ENCODE data around the gene MFAP1.

MFAP1 gene

DNA sequence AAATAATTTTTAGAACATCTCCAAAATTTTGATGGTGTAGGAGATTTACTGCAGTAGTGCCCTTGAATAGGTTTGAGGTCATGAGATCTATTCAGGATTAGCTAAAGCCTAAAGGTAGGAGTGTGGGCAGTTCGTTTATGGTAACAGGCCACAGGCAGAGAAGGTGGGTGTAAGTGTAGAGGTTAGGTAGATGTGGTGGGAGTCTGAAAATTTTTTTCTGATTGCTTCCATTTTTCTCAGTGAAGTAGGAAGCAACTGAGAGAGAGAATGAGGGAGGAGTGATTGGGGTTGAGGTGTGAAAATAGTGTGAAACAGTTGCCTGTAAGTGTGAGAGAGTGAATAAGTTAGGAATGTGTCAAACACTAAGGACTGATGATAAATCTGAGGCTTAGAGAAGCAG, 45.5 kb downstream of the MFAP1 start:
- H3K4me3 ChIP-seq = no peak overlapping the region
- no peak overlapping the region for H3K27ac ChIP-seq
- DNase-seq (ENCODE audit: low spot score) = no peak
- TF ChIP-seq, protein P1, sequence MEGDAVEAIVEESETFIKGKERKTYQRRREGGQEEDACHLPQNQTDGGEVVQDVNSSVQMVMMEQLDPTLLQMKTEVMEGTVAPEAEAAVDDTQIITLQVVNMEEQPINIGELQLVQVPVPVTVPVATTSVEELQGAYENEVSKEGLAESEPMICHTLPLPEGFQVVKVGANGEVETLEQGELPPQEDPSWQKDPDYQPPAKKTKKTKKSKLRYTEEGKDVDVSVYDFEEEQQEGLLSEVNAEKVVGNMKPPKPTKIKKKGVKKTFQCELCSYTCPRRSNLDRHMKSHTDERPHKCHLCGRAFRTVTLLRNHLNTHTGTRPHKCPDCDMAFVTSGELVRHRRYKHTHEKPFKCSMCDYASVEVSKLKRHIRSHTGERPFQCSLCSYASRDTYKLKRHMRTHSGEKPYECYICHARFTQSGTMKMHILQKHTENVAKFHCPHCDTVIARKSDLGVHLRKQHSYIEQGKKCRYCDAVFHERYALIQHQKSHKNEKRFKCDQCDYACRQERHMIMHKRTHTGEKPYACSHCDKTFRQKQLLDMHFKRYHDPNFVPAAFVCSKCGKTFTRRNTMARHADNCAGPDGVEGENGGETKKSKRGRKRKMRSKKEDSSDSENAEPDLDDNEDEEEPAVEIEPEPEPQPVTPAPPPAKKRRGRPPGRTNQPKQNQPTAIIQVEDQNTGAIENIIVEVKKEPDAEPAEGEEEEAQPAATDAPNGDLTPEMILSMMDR (IDR thresholded peaks at IDR 0.05) = no peak

DNA sequence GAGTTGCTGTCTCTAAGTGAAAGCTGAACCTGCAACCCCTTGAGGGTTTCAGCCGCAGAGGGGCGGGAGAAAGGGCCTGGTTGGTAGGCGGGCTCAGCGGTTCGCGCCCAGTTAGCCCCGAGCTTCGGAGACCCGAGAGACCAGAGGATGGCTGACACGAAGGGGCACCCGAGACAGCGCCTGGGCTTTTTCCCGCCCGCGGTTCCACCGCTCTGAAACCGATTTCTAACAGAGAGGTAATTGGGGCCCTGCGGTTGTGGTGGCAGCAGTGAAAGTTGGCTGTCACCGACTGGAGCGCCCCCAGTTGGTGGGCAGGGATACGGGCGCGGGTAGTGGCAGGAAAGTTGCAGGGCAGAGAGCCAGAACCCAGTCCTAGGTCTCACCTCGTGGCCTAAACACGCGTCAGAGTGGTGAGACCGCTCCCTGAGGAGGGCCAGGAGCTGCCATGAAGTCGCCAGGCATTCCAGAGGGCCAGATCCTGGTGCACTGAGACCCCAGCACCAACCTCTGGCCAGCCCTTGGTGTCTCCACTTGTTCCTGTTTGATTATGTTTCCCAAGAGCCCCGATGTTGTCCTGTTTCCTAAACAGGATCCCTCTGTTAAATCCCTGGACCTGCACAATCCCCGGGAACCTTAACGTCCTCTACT, 47.1 kb downstream of the MFAP1 start:
- DNase-seq (ENCODE audit: low spot score) = peak; percentile 91
- TF ChIP-seq, protein P1 (IDR thresholded peaks at IDR 0.05) = peak; percentile 32
- Histone ChIP-seq H3K27ac (peak overlapping the region; percentile 90 to 94), H3K4me3 (peak overlapping the region; percentile 72)

DNA sequence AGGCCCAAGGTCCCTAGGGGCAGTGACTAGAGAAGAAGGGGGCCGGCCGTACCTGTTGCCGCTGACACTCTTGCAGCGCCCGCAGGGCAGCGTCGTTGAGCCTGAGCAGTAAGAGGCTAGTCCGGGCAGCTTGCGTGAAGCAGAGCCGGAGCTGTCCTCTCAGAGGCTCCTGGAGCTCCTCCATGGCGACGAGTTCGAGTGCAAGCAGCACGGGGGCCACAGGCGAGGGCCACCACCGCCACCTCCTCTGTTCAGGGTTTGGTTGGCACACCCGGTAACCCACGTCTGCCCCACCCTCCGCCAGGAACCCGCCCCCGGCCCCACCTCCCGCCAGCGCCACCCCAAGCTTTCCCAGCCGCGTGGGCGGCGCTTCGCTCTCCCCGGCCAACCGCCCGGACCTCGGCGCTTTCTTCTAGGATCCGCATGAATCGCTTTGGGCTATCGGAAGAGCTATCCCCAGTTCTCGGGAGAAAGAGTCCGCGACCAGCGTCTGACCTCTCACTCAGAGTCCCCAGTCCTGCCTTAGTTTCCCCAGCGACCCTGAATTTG, 47.7 kb downstream of the MFAP1 start, which contains the start of gene ELL3:
TSS of gene ELL3 (minus strand) at position 249 of the 549 bp plus-strand sequence. CDS start at position 184, 65 bp downstream.
- DNase-seq (ENCODE audit: low spot score) = peak; percentile 88
- Histone ChIP-seq H3K27ac (peak within 1 kb of the TSS; percentile 90 to 94), H3K4me3 (peak within 1 kb of the TSS; percentile 72)
- TF ChIP-seq, protein P1 (IDR thresholded peaks at IDR 0.05) = no peak

DNA sequence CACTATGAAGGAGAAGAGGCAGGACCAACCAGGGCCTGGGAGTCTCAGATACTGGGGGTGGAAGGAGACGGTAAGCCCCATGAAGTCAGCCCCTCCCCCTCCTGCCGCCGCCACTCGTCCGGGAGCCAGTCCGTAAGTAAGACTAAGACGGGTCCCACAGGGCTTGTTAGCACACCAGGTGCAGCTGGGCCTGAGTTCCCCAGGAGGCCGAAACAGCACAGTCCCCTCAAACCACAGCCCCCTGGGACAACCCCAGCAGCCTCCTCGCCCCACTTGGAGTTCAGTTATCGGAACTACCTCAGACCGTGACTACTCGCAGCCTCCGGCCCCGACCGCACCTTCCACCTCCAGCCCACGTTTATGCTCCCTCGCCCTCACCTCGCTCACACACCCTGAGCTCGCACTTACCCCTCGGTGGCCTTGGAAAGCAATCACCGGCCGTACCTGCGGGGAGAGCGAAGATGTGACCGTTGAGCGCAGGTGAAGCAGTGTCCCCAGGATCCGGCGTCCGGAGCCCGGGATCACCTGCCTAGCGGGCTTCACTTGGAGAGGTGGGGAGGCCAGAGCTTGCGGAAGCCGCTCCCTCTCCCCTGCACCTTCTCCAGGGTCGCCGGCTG, 48.3 kb downstream of the MFAP1 start:
- no peak for DNase-seq (ENCODE audit: low spot score)
- peak overlapping the region; percentile 90 to 94 for H3K27ac ChIP-seq
- H3K4me3 ChIP-seq = peak overlapping the region; percentile 72
- TF ChIP-seq, protein P1 (IDR thresholded peaks at IDR 0.05) = no peak

DNA sequence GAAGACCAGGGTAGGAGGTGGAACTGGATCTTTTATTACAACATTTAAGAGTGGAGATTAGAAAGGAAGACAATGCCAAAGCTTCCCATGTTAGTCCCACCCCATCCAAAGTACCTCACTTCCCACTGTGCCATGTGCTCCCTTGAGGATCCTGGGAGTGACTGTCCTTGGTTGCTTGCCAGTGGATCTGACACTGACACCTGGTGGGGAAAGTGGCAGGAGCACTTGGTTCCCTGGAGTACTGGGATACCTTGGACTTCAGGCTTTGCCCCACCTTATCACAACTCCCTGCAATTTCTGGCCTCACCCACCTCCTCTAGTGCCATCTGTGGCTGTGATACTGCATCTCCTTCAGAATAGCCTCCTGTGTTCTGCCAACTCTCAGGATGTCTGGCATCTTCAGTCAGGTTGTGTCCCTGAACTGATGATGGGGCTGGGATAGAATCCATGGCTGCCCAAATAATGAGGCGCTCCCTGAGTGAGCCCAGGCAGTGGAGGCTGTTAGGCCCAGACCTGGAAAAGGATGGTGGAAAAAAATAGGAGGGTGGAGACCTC, 49.0 kb downstream of the MFAP1 start:
- H3K27ac ChIP-seq = peak overlapping the region; percentile 90 to 94
- no peak overlapping the region for H3K4me3 ChIP-seq
- TF ChIP-seq, protein P1 (IDR thresholded peaks at IDR 0.05) = no peak
- DNase-seq (ENCODE audit: low spot score) = no peak

DNA sequence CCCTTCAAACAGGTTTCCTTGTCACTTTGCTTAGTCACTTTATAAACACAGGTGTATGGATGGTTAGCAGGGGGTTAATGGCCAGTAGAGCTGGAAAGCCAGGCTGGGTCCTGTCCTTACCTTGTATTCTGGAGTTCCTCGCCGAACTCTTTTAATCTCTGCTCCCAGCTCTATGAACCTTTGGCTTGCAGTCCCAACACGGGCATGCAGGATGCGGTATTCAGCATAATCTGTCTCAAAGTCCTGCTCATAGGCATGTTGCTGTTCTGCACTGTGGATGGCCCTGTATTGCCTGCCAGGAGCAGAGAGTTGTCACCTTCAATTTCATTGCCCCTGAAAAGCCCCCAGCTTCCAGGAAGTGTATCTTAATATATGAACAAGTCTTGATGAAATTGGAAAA, 50.4 kb downstream of the MFAP1 start:
- TF ChIP-seq, protein P1 (IDR thresholded peaks at IDR 0.05) = no peak
- Histone ChIP-seq H3K27ac (no peak overlapping the region), H3K4me3 (no peak overlapping the region)
- no peak for DNase-seq (ENCODE audit: low spot score)
